ENCODE measurements around the gene SLC25A22. TPM values are rescaled to one million over a fixed set of nuclear protein-coding genes. Genes with fewer than 3 reads are reported as not detected.

Gene SLC25A22
- total RNA-seq, 1 donor from 2014 or later: 20.8 TPM

GRCh38 chr11:797296-798092 lies 587 bp downstream of the SLC25A22 start:
- peak overlapping the region; percentile 87 for H3K4me3 ChIP-seq
- no peaks in the 10 kb centered on the region for H3K9me3 ChIP-seq
- no peak for TF ChIP-seq CTCF (IDR thresholded peaks at IDR 0.05)
- H3K27me3 ChIP-seq: no peaks in the 10 kb centered on the region
- ATAC-seq (peak; percentile 56), DNase-seq (peak; percentile 88)
- H3K4me1 ChIP-seq: peaks cover 22% of the 10 kb centered on the region
- H3K27ac ChIP-seq: peak overlapping the region; percentile 73
- no peaks in the 10 kb centered on the region for H3K36me3 ChIP-seq
- intact Hi-C loops (cut with DNase I): no loop called here

- intact Hi-C loops (cut with DNase I): no loop called here
- no peak for TF ChIP-seq CTCF (IDR thresholded peaks at IDR 0.05)
- DNase-seq: no peak
- peaks cover 22% of the 10 kb centered on the region for H3K4me1 ChIP-seq
- ATAC-seq: no peak
- H3K36me3 ChIP-seq: peaks cover 5% of the 10 kb centered on the region
- peak overlapping the region; percentile 73 for H3K27ac ChIP-seq
- H3K9me3 ChIP-seq: no peaks in the 10 kb centered on the region
- no peaks in the 10 kb centered on the region for H3K27me3 ChIP-seq
- H3K4me3 ChIP-seq: peak overlapping the region; percentile 87
Measured at GRCh38 chr11:796565-797295, 1.4 kb downstream of the SLC25A22 start.

DNA sequence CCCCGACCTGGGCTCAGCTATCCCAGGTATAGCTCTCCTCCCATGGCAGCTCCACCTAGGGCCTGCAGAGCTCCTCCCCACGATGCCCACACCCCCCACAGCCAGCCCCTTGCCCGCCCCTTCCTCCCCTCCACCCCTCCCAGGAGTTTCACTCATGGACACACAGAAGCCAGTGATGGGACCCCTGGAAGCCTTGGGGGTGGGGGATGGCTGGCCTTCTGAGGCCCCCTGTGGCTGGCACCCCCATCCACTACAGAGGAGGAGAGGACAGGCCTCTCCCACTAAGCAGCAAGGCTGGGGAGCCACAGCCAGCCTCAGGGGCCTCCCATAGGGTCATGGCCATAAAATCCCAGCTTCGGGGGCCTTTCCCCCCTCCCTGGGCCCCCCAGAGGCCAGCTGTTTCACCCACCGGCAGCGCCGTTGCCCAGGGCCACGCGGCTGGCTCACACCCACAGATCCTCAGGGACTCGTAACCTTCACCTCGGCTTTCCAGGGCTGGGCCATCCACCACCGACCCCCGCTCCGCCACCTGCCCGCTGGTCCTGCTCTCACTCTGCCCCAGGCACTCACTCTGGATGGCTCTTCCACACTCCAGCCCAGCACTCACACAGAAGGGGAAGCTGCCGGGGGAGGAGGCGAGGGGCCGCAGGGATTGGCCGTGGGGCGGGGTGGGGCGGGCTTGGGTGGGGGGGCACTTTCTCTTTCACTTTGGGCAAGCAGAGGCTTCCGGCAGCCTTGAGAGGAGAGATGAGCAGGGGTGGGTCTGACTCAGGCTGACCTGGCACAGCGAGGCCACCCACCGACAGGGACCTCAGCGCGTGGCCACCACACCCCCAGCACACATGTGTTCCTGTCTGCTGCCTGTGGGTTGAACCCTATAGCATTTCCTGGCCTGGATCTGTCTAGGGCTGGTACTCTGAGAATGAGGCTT lies 2.2 kb downstream of the SLC25A22 start:
- DNase-seq (peak; percentile 92), ATAC-seq (peak; percentile 75)
- H3K27ac ChIP-seq: peak overlapping the region; percentile 73
- intact Hi-C loops (cut with DNase I): no loop called here
- H3K4me3 ChIP-seq: peak overlapping the region; percentile 87
- H3K4me1 ChIP-seq: peaks cover 22% of the 10 kb centered on the region
- TF ChIP-seq CTCF (IDR thresholded peaks at IDR 0.05): no peak
- H3K27me3 ChIP-seq: no peaks in the 10 kb centered on the region
- peaks cover 7% of the 10 kb centered on the region for H3K36me3 ChIP-seq
- H3K9me3 ChIP-seq: no peaks in the 10 kb centered on the region

DNA sequence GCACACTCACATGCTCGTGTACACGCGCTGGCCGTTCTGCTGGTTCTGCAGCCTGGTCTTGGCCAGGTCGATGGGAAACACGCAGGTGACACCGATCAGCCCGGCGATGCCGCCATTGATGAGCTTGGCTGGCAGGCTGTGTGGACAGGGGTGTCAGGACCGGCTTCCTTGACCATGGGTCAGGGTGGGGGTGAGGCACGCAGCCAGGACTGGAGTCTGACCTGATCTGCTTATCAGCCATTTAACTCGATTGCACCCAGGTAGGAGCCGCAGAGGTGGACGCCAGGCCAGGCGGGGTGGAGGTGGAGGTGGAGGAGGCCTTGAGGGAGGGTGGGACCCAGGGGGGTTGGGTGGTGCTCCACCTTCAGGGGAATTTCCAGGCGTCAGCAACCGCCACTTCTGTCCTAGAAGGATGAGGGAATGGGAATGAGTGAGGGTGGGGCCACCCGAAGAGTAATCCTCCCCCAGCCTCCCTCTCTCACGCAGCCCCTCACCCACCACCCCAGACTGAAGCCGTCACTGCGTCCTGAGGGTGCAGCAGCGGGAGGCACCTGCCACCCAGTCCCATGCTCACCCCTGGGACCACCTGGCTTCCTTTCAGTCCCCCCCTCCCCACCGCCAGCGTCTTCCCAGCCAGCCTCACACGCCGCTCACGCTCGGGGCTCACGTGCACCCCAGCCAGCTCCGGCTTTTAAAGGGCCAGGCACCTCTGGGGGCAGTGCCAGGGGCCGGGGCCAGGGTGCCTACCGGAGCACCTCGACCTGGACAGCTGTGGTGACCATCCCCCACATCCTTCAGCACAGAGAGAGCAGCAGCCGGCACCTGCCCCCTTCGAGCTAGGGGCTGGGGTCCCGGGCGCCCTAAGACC lies 3.1 kb downstream of the SLC25A22 start:
- DNase-seq (no peak), ATAC-seq (peak; percentile 8)
- H3K27me3 ChIP-seq: no peaks in the 10 kb centered on the region
- peaks cover 22% of the 10 kb centered on the region for H3K4me1 ChIP-seq
- peaks cover 7% of the 10 kb centered on the region for H3K36me3 ChIP-seq
- no peaks in the 10 kb centered on the region for H3K9me3 ChIP-seq
- no peak for TF ChIP-seq CTCF (IDR thresholded peaks at IDR 0.05)
- peak overlapping the region; percentile 87 for H3K4me3 ChIP-seq
- intact Hi-C loops (cut with DNase I): no loop called here
- H3K27ac ChIP-seq: peak overlapping the region; percentile 73
